Large intestine (tissue), 1 donor: Measurements from ENCODE around the gene MAGEA1. TPM values are rescaled to one million over a fixed set of nuclear protein-coding genes. Genes with fewer than 3 reads are reported as not detected.

Experiments used
- polyA plus RNA-seq: library from polyadenylated mRNA; unstranded; fragments of 120-200 nt; gene quantifications from one replicate; pipeline ENCODE4 v1.2.1, GENCODE V29; 2013

The MAGEA1 gene
- polyA plus RNA-seq, 1 donor, result not detected

Other genes starting within 250 kb of the MAGEA1 start
- 0.69 TPM for gene PNMA5, start 185.2 kb upstream of the MAGEA1 start, polyA plus RNA-seq
- gene PNMA3, start 122.8 kb upstream of the MAGEA1 start, polyA plus RNA-seq, result 65.1 TPM
- gene PNMA6A, start 106.8 kb upstream of the MAGEA1 start, polyA plus RNA-seq, result 11.9 TPM
- gene PNMA6F, start 142.5 kb downstream of the MAGEA1 start, polyA plus RNA-seq, result 0.01 TPM
- 9.7 TPM for gene ZNF275, start 154.9 kb downstream of the MAGEA1 start, polyA plus RNA-seq
- gene PNMA6E, start 222.1 kb downstream of the MAGEA1 start, polyA plus RNA-seq, result not detected
- 5.0 TPM for gene ZFP92, start 232.2 kb downstream of the MAGEA1 start, polyA plus RNA-seq